KMS-11 (cell line): Measurements from ENCODE around the gene CYB561.

Source experiments
- H2AFZ ChIP-seq: fragments of 200-600 bp; sonication (generic); 2 replicates; pipeline ENCODE4 v1.6.1; 2016; ENCODE audit warnings: antibody characterized with exemption, mixed run types, low read depth
- H3K27ac ChIP-seq: fragments of 200-600 bp; sonication (generic); 2 replicates; pipeline ENCODE4 v1.6.1; 2016; ENCODE audit warnings: mild to moderate bottlenecking, mixed run types
- H3K27me3 ChIP-seq: fragments of 200-600 bp; sonication (generic); 2 replicates; pipeline ENCODE4 v1.6.1; 2017; ENCODE audit warnings: mild to moderate bottlenecking, low read depth, mixed run types, moderate library complexity; ENCODE audit not compliant: insufficient read depth
- H3K36me3 ChIP-seq: fragments of 200-600 bp; sonication (generic); 2 replicates; pipeline ENCODE4 v1.6.1; 2017; ENCODE audit warnings: mild to moderate bottlenecking, mixed run types; ENCODE audit not compliant: insufficient read depth
- H3K4me1 ChIP-seq: fragments of 200-600 bp; sonication (generic); 2 replicates; pipeline ENCODE4 v1.6.1; 2016; ENCODE audit warnings: mild to moderate bottlenecking, low read depth, mixed run types; ENCODE audit not compliant: poor library complexity, severe bottlenecking
- H3K4me2 ChIP-seq: fragments of 200-600 bp; sonication (generic); 2 replicates; pipeline ENCODE4 v1.7.0; 2016; ENCODE audit warnings: mild to moderate bottlenecking, mixed run types
- H3K4me3 ChIP-seq: fragments of 200-600 bp; sonication (generic); IDR thresholded peaks from 2 replicates; pipeline ENCODE4 v1.6.1; 2017; ENCODE audit warnings: low read depth, low read length, mixed read lengths; ENCODE audit not compliant: insufficient read depth
- H3K79me2 ChIP-seq: fragments of 200-600 bp; sonication (generic); 2 replicates; pipeline ENCODE4 v1.6.1; 2016; ENCODE audit warnings: low read depth, mixed run types; ENCODE audit not compliant: insufficient read depth
- H3K9ac ChIP-seq: fragments of 200-600 bp; sonication (generic); 2 replicates; pipeline ENCODE4 v1.6.1; 2016; ENCODE audit warnings: mild to moderate bottlenecking, mixed run types
- H4K20me1 ChIP-seq: fragments of 200-600 bp; sonication (generic); 2 replicates; pipeline ENCODE4 v1.6.1; 2016; ENCODE audit warnings: mild to moderate bottlenecking, mixed run types; ENCODE audit not compliant: insufficient read depth
- TF ChIP-seq, protein P1 (sequence below): fragments of 200-600 bp; sonication (generic); conservative IDR thresholded peaks from 2 replicates; pipeline ENCODE4 v1.6.1; 2017; ENCODE audit warnings: low read depth, mild to moderate bottlenecking, antibody characterized with exemption, low read length, moderate library complexity, mixed read lengths

The CYB561 gene

DNA sequence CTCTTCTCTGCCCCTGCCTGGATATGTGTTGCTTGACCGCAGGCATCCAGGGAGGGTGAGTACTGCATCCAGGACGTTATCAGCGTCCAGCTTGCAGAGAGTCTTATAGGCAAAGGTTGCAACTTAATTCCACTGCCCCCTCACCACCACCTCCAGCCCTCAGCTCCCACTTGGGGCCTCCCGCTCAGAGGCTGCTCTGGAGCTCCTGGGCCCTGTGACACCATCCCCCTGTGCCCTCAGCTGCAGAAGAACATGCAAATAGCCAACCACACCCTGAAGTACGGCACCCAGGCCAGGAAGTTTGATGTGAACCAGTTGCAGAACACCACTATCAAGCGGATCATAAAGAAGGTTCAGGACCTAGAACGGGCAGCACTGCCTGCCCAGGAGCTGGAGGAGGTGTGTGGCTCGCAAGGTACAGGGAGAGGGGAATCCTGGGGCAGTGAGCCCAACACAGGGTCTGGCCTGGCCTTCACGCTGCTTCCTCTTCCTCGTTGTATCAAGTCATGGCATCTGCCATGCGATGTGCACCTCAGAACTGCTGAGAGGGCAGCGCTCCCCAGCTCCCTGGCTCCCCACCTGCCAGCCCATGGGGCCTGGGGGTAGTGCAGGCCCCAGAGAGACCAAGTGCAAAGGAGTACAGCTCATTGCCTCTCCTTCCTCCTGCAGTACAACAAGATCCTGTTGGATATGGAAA is 40.4 kb upstream of the CYB561 start:
- no peak overlapping the region for H3K27ac ChIP-seq
- no peak overlapping the region for H3K4me3 ChIP-seq

DNA sequence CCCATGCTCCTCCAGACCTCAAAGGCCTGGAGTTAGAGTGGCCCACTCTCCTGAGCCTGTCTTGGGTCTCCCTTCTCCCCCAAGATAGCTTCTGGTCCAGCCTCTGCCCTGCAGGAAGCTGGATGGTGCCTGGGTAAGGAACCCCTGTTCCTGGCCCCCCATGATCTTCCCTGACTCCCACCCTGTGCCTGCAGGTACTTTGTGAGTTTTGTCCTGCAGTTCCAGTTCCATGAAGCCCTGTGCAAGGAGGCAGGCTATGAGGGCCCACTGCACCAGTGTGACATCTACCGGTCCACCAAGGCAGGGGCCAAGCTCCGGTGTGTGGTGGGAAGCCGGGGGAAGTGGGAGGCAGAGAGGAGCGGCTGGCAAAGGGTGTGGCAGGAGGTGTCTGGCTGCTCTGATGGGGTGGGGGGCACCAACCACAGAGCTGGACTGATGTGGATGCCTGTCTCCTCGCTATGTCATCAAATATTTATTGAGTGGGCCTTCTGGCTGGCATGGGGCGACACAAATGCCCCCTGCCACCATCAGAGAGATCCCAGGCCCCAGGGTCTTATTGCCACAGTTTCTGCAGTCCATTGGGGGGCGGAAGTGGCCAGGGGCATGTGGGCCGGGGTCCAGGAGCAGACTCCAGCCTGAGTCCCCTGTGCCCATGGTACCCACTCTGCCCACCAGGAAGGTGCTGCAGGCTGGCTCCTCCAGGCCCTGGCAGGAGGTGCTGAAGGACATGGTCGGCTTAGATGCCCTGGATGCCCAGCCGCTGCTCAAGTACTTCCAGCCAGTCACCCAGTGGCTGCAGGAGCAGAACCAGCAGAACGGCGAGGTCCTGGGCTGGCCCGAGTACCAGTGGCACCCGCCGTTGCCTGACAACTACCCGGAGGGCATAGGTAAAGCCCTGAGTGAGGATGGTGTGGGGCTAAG is 37.8 kb upstream of the CYB561 start:
- H3K4me1 ChIP-seq: no peaks in the 10 kb centered on the region
- H4K20me1 ChIP-seq: no peaks in the 10 kb centered on the region
- no peak overlapping the region for H2AFZ ChIP-seq
- no peaks in the 10 kb centered on the region for H3K36me3 ChIP-seq
- TF ChIP-seq, protein P1, sequence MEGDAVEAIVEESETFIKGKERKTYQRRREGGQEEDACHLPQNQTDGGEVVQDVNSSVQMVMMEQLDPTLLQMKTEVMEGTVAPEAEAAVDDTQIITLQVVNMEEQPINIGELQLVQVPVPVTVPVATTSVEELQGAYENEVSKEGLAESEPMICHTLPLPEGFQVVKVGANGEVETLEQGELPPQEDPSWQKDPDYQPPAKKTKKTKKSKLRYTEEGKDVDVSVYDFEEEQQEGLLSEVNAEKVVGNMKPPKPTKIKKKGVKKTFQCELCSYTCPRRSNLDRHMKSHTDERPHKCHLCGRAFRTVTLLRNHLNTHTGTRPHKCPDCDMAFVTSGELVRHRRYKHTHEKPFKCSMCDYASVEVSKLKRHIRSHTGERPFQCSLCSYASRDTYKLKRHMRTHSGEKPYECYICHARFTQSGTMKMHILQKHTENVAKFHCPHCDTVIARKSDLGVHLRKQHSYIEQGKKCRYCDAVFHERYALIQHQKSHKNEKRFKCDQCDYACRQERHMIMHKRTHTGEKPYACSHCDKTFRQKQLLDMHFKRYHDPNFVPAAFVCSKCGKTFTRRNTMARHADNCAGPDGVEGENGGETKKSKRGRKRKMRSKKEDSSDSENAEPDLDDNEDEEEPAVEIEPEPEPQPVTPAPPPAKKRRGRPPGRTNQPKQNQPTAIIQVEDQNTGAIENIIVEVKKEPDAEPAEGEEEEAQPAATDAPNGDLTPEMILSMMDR: no peak
- H3K4me2 ChIP-seq: no peak overlapping the region
- H3K79me2 ChIP-seq: no peaks in the 10 kb centered on the region
- H3K27ac ChIP-seq: no peak overlapping the region
- H3K9ac ChIP-seq: no peak overlapping the region
- no peak overlapping the region for H3K4me3 ChIP-seq
- H3K27me3 ChIP-seq: peaks cover 56% of the 10 kb centered on the region

More for the DNA sequence above, 40.4 kb upstream of the CYB561 start:
- Histone ChIP-seq H3K9ac (no peak overlapping the region), H4K20me1 (no peaks in the 10 kb centered on the region), H3K4me1 (no peaks in the 10 kb centered on the region), H3K27me3 (peaks cover 77% of the 10 kb centered on the region), H3K4me2 (no peak overlapping the region), H3K79me2 (no peaks in the 10 kb centered on the region), H3K36me3 (no peaks in the 10 kb centered on the region), H2AFZ (no peak overlapping the region)
- TF ChIP-seq, protein P1: no peak

DNA sequence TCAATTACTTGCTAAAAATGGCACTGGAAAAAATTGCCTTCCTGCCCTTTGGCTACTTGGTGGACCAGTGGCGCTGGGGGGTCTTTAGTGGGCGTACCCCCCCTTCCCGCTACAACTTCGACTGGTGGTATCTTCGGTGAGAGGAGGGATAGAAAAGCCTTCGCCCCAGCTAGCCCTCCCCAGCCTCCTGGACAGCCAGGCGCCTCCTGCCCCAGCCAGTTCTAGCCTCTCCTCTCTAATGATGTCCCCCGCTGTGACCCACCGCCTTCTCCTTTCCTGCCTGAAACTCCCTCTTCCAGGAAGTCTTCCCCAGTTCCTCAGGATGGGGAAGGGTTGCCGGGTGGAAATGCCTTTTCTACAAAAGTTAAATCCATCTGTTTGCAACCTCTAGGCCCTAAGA is 36.9 kb upstream of the CYB561 start:
- no peaks in the 10 kb centered on the region for H4K20me1 ChIP-seq
- H3K4me1 ChIP-seq: no peaks in the 10 kb centered on the region
- no peak overlapping the region for H3K4me3 ChIP-seq
- no peak overlapping the region for H3K9ac ChIP-seq
- H3K79me2 ChIP-seq: no peaks in the 10 kb centered on the region
- H3K27me3 ChIP-seq: peaks cover 56% of the 10 kb centered on the region
- H3K27ac ChIP-seq: no peak overlapping the region
- no peak overlapping the region for H3K4me2 ChIP-seq
- no peaks in the 10 kb centered on the region for H3K36me3 ChIP-seq
- H2AFZ ChIP-seq: no peak overlapping the region
- TF ChIP-seq, protein P1: no peak

DNA sequence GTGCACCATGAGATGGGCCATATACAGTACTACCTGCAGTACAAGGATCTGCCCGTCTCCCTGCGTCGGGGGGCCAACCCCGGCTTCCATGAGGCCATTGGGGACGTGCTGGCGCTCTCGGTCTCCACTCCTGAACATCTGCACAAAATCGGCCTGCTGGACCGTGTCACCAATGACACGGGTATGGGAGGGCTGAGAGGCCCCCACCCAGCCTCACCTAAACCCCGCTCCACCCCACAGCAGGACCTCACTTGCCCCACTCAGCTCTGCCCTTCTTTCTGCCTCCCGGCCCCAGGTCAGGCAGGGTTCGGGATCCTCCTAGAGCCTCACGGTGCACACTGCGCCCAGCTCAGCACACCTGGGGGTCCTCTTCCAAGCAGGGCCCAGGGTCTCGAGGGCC is 36.4 kb upstream of the CYB561 start:
- TF ChIP-seq, protein P1: no peak
- Histone ChIP-seq H3K4me1 (peaks cover 3% of the 10 kb centered on the region), H3K79me2 (no peaks in the 10 kb centered on the region), H3K27me3 (peaks cover 56% of the 10 kb centered on the region), H3K36me3 (no peaks in the 10 kb centered on the region), H3K9ac (no peak overlapping the region), H3K4me2 (no peak overlapping the region), H4K20me1 (no peaks in the 10 kb centered on the region), H3K27ac (no peak overlapping the region), H2AFZ (no peak overlapping the region), H3K4me3 (no peak overlapping the region)
